ENCODE data around the gene BRF1. TPM values are rescaled to one million over a fixed set of nuclear protein-coding genes. Genes with fewer than 3 reads are reported as not detected.

The BRF1 gene
- total and polyA plus RNA-seq, 2 of the 13 experiments (the other 11 are each of a cell fraction or from before 2014, with no cell fraction given) = 5.1 to 11.0 TPM

- DNase-seq (ENCODE audit: low spot score) (no peak), FAIRE-seq (no peak), ATAC-seq (peak; percentile 5; the same call in 1 of the 3 replicates)
- H4K20me1 ChIP-seq (ENCODE audit: insufficient read depth, low read length) = no peaks in the 10 kb centered on the region; the same call in 1 of the 2 replicates
- ChIA-PET POLR2A (no interaction called here), CTCF (ENCODE audit: low intra/inter-chr PET ratio, low total read pairs) (no interaction called here)
- WGBS (ENCODE audit: low lambda C conversion rate) = 13% methylated on average over 9 of the region's 18 CpGs
- peaks cover 22 to 64% of the 10 kb centered on the region in 2 experiments for H3K27me3 ChIP-seq (ENCODE audit: control insufficient read depth in 1 of 2, insufficient read depth in 2 of 2, low read length in 2 of 2)
- no peaks in the 10 kb centered on the region for H3K79me2 ChIP-seq (ENCODE audit: insufficient read depth, low read length)
- no peak overlapping the region for H3K4me3 ChIP-seq (replicated peaks in 1 of 3; ENCODE audit: insufficient read depth in 1 of 3, low read depth in 2 of 3, low read length in 3 of 3)
- in situ Hi-C loops (cut with HindIII; ENCODE audit: extremely low pct_ligation_motif_present, low pct_unique_long_range_greater_than_20kb) (no loop called here), intact Hi-C loops (cut with micrococcal nuclease; ENCODE audit: unreplicated experiment) (no loop called here)
- no peak overlapping the region for H3K9ac ChIP-seq (ENCODE audit: insufficient read depth, low read depth, low read length)
- H3K4me1 ChIP-seq (ENCODE audit: insufficient read depth, low read length) = no peaks in the 10 kb centered on the region
- no peaks in the 10 kb centered on the region for H3K9me3 ChIP-seq (ENCODE audit: low read length)
- H3K4me2 ChIP-seq (ENCODE audit: low read depth, low read length) = no peak overlapping the region
- H3K36me3 ChIP-seq (replicated peaks in 1 of 2; ENCODE audit: control insufficient read depth in 1 of 2, insufficient read depth in 2 of 2, low read length in 2 of 2) = no peaks in the 10 kb centered on the region
- BruUV-seq (replicated peaks) = no TSS peak
- no peak overlapping the region for H2AFZ ChIP-seq (ENCODE audit: low read length)
- TF ChIP-seq MXD3 (CRISPR knock-in tag; IDR thresholded peaks at IDR 0.05) (no peak), SIX4 (CRISPR knock-in tag; IDR thresholded peaks at IDR 0.05) (peak; percentile 49; the same call in 1 of the 2 replicates), GMEB1 (CRISPR knock-in tag; IDR thresholded peaks at IDR 0.05; ENCODE audit: borderline replicate concordance) (no peak), ZSCAN25 (CRISPR knock-in tag; IDR thresholded peaks at IDR 0.05) (no peak), ZNF776 (CRISPR knock-in tag; IDR thresholded peaks at IDR 0.05) (no peak), ELF3 (CRISPR knock-in tag; IDR thresholded peaks at IDR 0.05) (no peak)
- H3K27ac ChIP-seq (ENCODE audit: extremely low read length, insufficient read depth, low read length) = no peak overlapping the region
These were observed 137.6 kb downstream of the BRF1 start for GRCh38 chr14:105163040-105163742.

GRCh38 chr14:105162669-105162979 lies 138.2 kb downstream of the BRF1 start:
- DNase-seq (ENCODE audit: low spot score) (no peak), FAIRE-seq (no peak), ATAC-seq (no peak)
- H3K9ac ChIP-seq (ENCODE audit: insufficient read depth, low read depth, low read length) = no peak overlapping the region
- H3K27me3 ChIP-seq (ENCODE audit: control insufficient read depth in 1 of 2, insufficient read depth in 2 of 2, low read length in 2 of 2) = peaks cover 22 to 63% of the 10 kb centered on the region in 2 experiments
- no TSS peak for BruUV-seq (replicated peaks)
- no peak overlapping the region for H3K4me3 ChIP-seq (replicated peaks in 1 of 3; ENCODE audit: insufficient read depth in 1 of 3, low read depth in 2 of 3, low read length in 3 of 3)
- intact Hi-C loops (cut with micrococcal nuclease; ENCODE audit: unreplicated experiment) = no loop called here
- H3K4me1 ChIP-seq (ENCODE audit: insufficient read depth, low read length) = no peaks in the 10 kb centered on the region
- no peaks in the 10 kb centered on the region; the same call in 1 of the 2 replicates for H4K20me1 ChIP-seq (ENCODE audit: insufficient read depth, low read length)
- no peak overlapping the region for H3K4me2 ChIP-seq (ENCODE audit: low read depth, low read length)
- no peaks in the 10 kb centered on the region for H3K79me2 ChIP-seq (ENCODE audit: insufficient read depth, low read length)
- in situ Hi-C loops (cut with HindIII; ENCODE audit: extremely low pct_ligation_motif_present, low pct_unique_long_range_greater_than_20kb) = no loop called here
- no CpG with 5 or more reads among the region's 2 CpGs for WGBS (ENCODE audit: low lambda C conversion rate)
- ChIA-PET POLR2A (no interaction called here), CTCF (ENCODE audit: low intra/inter-chr PET ratio, low total read pairs) (no interaction called here)
- no peak overlapping the region for H3K27ac ChIP-seq (ENCODE audit: extremely low read length, insufficient read depth, low read length)
- no peak overlapping the region for H2AFZ ChIP-seq (ENCODE audit: low read length)
- H3K9me3 ChIP-seq (ENCODE audit: low read length) = no peaks in the 10 kb centered on the region
- no peaks in the 10 kb centered on the region for H3K36me3 ChIP-seq (replicated peaks in 1 of 2; ENCODE audit: control insufficient read depth in 1 of 2, insufficient read depth in 2 of 2, low read length in 2 of 2)
- TF ChIP-seq NKX3-1 (CRISPR knock-in tag; IDR thresholded peaks at IDR 0.05) (no peak), IKZF5 (CRISPR knock-in tag; IDR thresholded peaks at IDR 0.05) (no peak), KLF9 (CRISPR knock-in tag; IDR thresholded peaks at IDR 0.05; ENCODE audit: low read depth) (no peak), TEF (CRISPR knock-in tag; IDR thresholded peaks at IDR 0.05) (no peak), HIC2 (CRISPR knock-in tag; IDR thresholded peaks at IDR 0.05; ENCODE audit: low read depth) (no peak), SIX4 (CRISPR knock-in tag; IDR thresholded peaks at IDR 0.05) (no peak), NFE2 (CRISPR knock-in tag; IDR thresholded peaks at IDR 0.05) (no peak), ZNF24 (IDR thresholded peaks at IDR 0.05) (no peak)

All from HepG2 (cell line).